Ectodermal cell (in vitro differentiated cells): Measurements from ENCODE around the gene NEURL1B.

Experiments
- H3K27ac ChIP-seq: 2 replicates; pipeline ENCODE4 v1.7.0; 2013; ENCODE audit warnings: mild to moderate bottlenecking, low read depth, low read length; ENCODE audit not compliant: insufficient read depth, poor library complexity, severe bottlenecking
- H3K27me3 ChIP-seq: 2 replicates; pipeline ENCODE4 v1.7.0; 2013; ENCODE audit warnings: mild to moderate bottlenecking, low read length; ENCODE audit not compliant: insufficient read depth, control insufficient read depth, poor library complexity, severe bottlenecking
- H3K36me3 ChIP-seq: one replicate; pipeline ENCODE4 v1.7.0; 2013; ENCODE audit warnings: low read length; ENCODE audit not compliant: control insufficient read depth, insufficient read depth
- H3K4me1 ChIP-seq: one replicate; pipeline ENCODE4 v1.7.0; 2013; ENCODE audit warnings: low read length; ENCODE audit not compliant: control insufficient read depth, insufficient read depth
- H3K4me3 ChIP-seq: 2 replicates; pipeline ENCODE4 v1.7.0; 2013; ENCODE audit warnings: low read depth, low read length, control low read depth; ENCODE audit not compliant: insufficient read depth
- H3K9me3 ChIP-seq: 2 replicates; pipeline ENCODE4 v1.7.0; 2013; ENCODE audit warnings: mild to moderate bottlenecking, low read length, moderate library complexity; ENCODE audit not compliant: control insufficient read depth
- WGBS, 2 experiments: methylation state at CpG; one replicate each; pipeline ENCODE4 v1.1.7; 2013; ENCODE audit warnings: missing lambda C conversion rate in 2 of 2; 5-methylcytosine and 5-hydroxymethylcytosine counted together

NEURL1B gene

GRCh38 chr5:172666251-172666650 lies 25.2 kb downstream of the NEURL1B start:
- 77 to 78% methylated on average over 7 of the region's 7 CpGs for WGBS, 2 experiments
- Histone ChIP-seq H3K36me3 (no peaks in the 10 kb centered on the region), H3K27ac (no peak overlapping the region), H3K4me3 (no peak overlapping the region), H3K9me3 (no peaks in the 10 kb centered on the region), H3K27me3 (no peaks in the 10 kb centered on the region), H3K4me1 (peaks cover 12% of the 10 kb centered on the region)

GRCh38 chr5:172667786-172668593 lies 26.9 kb downstream of the NEURL1B start:
- WGBS, 2 experiments, result 87 to 91% methylated on average over 7 of the region's 7 CpGs
- Histone ChIP-seq H3K9me3 (no peaks in the 10 kb centered on the region), H3K4me3 (no peak overlapping the region), H3K36me3 (no peaks in the 10 kb centered on the region), H3K4me1 (peaks cover 12% of the 10 kb centered on the region), H3K27ac (peak overlapping the region; percentile 44), H3K27me3 (no peaks in the 10 kb centered on the region)

DNA sequence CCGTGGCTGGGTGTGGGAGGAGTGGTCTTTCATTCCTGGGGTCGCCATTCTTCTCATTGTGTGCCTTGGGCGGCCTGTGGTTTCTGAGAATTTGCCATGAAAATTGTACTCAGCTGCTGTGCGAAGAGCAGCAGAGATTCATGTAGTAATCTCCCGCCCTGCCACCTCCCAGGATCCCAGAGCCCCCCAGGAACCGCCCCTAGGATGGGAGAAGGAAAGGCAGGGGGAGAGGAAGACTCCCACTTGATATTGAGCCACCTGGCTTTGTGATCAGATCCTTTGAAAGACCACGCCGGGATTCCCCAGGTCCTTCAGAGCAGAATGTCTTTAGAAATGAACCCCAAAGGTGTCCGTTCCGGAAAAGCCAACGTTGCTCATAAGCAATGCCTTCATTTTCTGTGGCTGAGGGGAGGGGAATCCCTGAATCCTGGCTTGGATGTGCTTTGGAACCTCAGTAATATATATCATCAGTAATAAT lies 27.6 kb downstream of the NEURL1B start:
- Histone ChIP-seq H3K4me1 (peaks cover 12% of the 10 kb centered on the region), H3K27me3 (no peaks in the 10 kb centered on the region), H3K36me3 (no peaks in the 10 kb centered on the region), H3K9me3 (no peaks in the 10 kb centered on the region), H3K27ac (peak overlapping the region; percentile 44), H3K4me3 (no peak overlapping the region)
- 76 to 78% methylated on average over 11 of the region's 11 CpGs for WGBS, 2 experiments

GRCh38 chr5:172669386-172670004 lies 28.4 kb downstream of the NEURL1B start:
- H3K36me3 ChIP-seq, result no peaks in the 10 kb centered on the region
- peaks cover 12% of the 10 kb centered on the region for H3K4me1 ChIP-seq
- H3K27me3 ChIP-seq, result no peaks in the 10 kb centered on the region
- no peaks in the 10 kb centered on the region for H3K9me3 ChIP-seq
- H3K27ac ChIP-seq, result peak overlapping the region; percentile 17
- H3K4me3 ChIP-seq, result no peak overlapping the region
- WGBS, 2 experiments, result 95 to 96% methylated on average over 45 of the region's 45 CpGs

- no peak overlapping the region for H3K27ac ChIP-seq
- 96% methylated on average over 51 of the region's 51 CpGs for WGBS, 2 experiments
- no peak overlapping the region for H3K4me3 ChIP-seq
- no peaks in the 10 kb centered on the region for H3K9me3 ChIP-seq
- no peaks in the 10 kb centered on the region for H3K27me3 ChIP-seq
- no peaks in the 10 kb centered on the region for H3K36me3 ChIP-seq
- peaks cover 12% of the 10 kb centered on the region for H3K4me1 ChIP-seq
These were observed 28.9 kb downstream of the NEURL1B start for GRCh38 chr5:172670005-172670402.

GRCh38 chr5:172670444-172670843 lies 29.4 kb downstream of the NEURL1B start:
- Histone ChIP-seq H3K9me3 (no peaks in the 10 kb centered on the region), H3K27ac (no peak overlapping the region), H3K4me3 (no peak overlapping the region), H3K36me3 (no peaks in the 10 kb centered on the region), H3K4me1 (peaks cover 12% of the 10 kb centered on the region), H3K27me3 (no peaks in the 10 kb centered on the region)
- WGBS, 2 experiments, result 92 to 93% methylated on average over 9 of the region's 9 CpGs

GRCh38 chr5:172671091-172671490 lies 30.0 kb downstream of the NEURL1B start:
- Histone ChIP-seq H3K4me1 (peaks cover 12% of the 10 kb centered on the region), H3K27ac (no peak overlapping the region), H3K27me3 (no peaks in the 10 kb centered on the region), H3K36me3 (no peaks in the 10 kb centered on the region), H3K9me3 (no peaks in the 10 kb centered on the region), H3K4me3 (no peak overlapping the region)
- 93 to 95% methylated on average over 5 of the region's 5 CpGs for WGBS, 2 experiments

DNA sequence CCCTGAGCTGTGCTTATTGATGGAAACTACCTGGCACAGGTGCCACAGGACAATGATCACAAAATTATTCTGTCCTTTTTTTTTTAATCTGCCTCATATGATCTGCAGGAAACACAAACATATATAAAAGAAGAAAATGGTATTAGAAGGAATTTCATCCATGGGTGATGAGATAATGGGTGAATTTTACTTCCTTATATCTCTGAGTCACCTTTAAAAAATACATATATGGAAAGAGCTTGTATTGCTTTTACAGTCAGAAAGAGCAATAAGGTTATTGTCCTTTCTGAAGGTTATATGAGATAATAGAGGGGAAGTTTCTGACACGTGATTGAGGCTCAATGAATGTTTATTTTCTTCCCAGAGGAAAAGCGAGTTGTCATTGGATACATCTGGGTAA lies 31.6 kb downstream of the NEURL1B start:
- Histone ChIP-seq H3K9me3 (no peaks in the 10 kb centered on the region), H3K4me1 (peaks cover 12% of the 10 kb centered on the region), H3K27ac (no peak overlapping the region), H3K36me3 (no peaks in the 10 kb centered on the region), H3K4me3 (no peak overlapping the region), H3K27me3 (no peaks in the 10 kb centered on the region)
- WGBS, 2 experiments, result 74 to 78% methylated on average over 2 of the region's 2 CpGs

DNA sequence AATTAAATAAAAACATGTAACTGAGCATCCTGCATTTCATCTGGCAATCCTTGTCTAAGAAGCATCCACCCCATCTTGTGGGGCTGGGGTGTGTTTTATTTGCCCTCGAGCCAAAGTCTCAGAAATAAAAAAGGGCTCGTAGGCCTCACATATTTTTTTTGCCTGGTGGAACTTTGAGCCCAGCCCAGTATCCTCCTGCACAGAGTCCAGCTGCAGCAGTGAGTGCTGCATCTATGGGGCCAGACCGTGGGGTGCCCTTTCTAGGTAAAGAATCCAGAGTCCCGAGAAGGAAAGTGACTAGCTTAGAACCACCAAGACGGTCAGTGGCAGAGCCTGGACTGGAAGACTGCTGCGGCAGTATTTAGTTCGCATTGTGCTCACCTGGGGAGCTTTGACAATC lies 33.1 kb downstream of the NEURL1B start:
- no peak overlapping the region for H3K4me3 ChIP-seq
- no peak overlapping the region for H3K27ac ChIP-seq
- no peaks in the 10 kb centered on the region for H3K9me3 ChIP-seq
- 93 to 95% methylated on average over 7 of the region's 7 CpGs for WGBS, 2 experiments
- H3K36me3 ChIP-seq, result no peaks in the 10 kb centered on the region
- no peaks in the 10 kb centered on the region for H3K27me3 ChIP-seq
- H3K4me1 ChIP-seq, result no peaks in the 10 kb centered on the region

DNA sequence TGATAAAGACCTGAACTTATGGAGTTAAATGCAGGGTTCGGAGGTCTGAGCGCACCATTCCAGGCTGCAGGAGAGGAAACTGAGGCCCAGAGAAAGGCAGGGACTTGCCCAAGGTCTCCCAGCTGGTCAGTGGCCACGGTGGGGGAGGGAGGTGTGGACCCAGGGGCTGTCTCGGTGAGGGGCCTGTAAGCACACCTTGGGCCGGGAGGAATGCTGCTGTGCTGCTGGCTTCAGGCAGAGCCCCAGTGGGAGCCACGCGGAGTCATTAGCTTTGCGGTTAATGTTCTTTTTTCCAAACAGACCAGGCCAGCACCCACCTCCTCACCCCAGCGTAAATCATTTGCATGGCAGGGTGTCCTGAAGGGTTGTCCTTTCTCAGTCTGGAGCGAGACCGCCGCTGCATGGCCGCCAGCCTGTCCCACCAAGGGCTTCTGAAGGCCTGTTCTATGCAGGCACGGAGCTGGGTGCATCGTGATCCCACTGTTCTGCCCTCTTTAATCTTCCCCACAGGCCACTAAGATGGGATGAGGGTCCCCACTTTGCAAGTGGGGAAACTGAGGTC lies 35.9 kb downstream of the NEURL1B start:
- Histone ChIP-seq H3K27ac (no peak overlapping the region), H3K4me1 (no peaks in the 10 kb centered on the region), H3K4me3 (no peak overlapping the region), H3K36me3 (no peaks in the 10 kb centered on the region), H3K27me3 (no peaks in the 10 kb centered on the region), H3K9me3 (no peaks in the 10 kb centered on the region)
- WGBS, 2 experiments, result 91 to 92% methylated on average over 15 of the region's 15 CpGs
